SHP77 (cell line): ENCODE data around the gene CINP.
"Not testable (repeated sequence)": the region's sequence is repeated elsewhere in the genome, so short reads cannot be mapped to it uniquely, and the experiment has no call there.

ENCODE experiments used
- DNase-seq, 2 experiments: peaks; one replicate each; lab custom pipeline; 2025; lab: John Stamatoyannopoulos, UW

Gene CINP

DNA sequence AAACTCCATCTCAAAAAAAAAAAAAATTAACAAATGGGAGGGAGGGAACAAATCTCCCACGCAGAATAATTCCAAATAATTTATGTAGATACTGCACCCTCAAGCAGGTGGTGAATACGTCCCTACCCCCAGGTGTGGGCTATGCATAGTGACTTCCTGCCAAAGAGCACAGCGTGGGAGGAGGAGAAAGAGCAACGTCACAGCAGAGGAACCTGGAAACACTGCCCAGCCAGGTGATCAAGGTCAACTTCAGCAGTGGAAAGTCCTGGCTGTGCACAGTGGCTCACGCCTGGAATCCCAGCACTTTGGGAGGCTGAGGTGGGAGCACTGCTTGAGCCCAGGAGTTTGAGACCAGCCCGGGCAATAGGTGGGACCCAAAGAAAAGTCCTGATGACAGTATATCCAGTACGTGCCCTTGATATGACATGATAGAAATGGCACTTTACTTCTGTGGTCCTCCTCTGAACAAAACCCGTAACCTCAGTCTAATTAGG lies 9.5 kb downstream of the CINP start:
- no peak for DNase-seq

DNA sequence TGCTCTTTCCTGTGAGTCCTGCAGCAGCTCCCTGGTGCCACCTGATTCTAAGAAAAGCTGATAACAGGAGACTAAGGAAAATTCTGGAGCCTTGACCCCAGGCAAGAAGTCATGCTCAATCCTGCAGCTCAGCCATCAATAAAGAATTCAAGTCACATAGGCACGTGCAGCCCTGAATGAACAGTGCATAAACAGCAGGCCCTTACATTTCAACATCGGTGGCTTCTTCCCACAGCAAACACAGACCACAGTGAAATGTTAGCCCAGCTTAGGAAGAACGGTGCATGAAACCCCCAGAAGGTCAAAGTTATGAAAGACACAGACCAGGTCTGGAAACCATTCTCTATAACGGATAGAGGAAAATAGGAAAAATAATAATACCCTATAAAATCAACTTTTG lies 10.5 kb downstream of the CINP start:
- no peak for DNase-seq

DNA sequence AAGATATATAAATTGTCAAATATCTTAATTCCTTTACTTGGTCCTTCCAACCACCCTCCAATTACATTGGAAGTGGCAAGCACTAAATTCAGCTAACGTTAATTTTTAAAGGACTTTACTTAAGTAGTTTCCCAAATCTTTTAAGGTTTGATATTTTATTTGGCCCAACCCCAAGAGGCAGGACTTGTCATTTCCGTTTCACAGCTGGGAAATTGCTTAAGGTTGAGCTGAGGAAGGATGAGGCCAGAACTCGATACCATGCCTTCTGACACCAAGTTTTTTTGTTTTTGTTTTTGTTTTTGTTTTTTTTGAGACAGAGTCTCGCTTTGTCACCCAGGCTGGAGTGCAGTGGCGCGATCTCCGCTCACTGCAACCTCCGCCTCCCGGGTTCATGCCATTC lies 11.1 kb downstream of the CINP start:
- not testable (repeated sequence) for DNase-seq

DNA sequence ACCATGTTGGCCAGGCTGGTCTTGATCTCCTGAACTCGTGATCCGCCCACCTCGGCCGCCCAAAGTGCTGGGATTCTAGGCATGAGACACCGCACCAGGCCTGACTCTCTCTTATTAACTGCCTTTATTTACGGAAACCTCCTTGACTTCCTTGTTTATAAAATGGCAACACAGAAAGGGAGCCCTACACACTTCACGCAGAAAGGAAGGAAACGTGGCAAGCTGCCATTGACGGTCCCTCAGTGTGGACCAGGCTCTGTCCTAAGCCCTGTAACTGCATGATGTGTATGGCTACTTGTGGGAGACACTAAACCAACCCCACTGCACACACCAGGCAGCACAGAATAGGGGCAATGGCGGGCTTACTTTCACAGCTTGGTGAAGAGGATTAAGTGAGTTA lies 11.7 kb downstream of the CINP start:
- no peak for DNase-seq

DNA sequence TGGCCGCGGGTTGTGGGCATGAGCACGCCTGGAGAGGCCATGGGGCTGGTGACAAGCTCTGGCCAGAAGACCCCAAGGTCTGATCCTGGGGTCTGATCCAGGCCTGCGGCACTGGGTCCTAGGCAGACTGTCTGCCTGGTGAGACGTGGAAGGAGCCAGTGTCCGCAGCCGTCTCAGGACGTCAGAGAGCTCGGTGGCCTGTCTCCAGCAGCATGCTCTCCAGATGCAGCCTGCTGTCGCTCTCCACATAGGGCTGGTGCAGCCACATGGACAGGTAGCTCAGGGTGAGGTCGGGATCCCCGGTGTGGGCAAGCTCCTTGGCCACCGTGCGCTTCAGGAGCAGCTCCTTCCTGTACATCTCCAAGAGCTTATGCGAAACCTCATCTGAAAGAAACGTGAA lies 14.3 kb downstream of the CINP start:
- DNase-seq: no peak

DNA sequence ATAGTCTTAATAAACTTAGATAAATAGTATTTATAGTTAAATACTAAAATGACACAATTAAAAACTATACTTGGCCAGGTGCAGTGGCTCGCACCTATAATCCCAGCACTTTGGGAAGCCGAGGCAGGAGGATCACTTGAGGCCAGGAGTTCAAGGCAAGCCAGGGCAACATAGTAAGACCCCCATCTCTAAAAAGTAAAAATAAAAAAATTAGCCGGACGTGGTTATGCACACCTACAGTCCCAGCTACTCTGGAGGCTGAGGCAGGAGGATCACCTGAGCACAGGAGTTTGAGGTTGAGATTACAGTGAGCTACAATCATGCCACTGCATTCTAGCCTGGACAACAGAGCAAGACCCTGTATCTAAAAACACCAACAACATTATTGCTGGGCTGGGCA lies 16.0 kb downstream of the CINP start:
- DNase-seq: no peak

DNA sequence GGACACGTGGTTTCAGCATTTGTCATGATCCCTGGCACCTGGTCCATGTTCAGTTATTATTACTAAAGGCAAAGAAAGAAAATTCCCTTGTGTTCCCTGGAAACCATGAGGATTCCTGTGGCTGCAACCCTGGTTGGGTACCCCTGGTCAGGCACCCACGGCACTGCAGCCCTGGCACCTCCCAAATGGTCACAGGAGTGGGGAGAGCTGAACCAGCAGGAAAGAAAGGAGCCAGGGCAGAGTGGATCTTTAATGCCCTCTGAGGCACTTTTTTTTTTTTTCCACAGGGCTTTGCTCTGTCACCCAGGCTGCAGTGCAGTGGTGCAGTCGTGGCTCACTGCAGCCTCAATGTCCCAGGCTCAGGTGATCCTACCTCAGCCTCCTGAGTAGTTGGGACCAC lies 17.5 kb downstream of the CINP start:
- no peak for DNase-seq

DNA sequence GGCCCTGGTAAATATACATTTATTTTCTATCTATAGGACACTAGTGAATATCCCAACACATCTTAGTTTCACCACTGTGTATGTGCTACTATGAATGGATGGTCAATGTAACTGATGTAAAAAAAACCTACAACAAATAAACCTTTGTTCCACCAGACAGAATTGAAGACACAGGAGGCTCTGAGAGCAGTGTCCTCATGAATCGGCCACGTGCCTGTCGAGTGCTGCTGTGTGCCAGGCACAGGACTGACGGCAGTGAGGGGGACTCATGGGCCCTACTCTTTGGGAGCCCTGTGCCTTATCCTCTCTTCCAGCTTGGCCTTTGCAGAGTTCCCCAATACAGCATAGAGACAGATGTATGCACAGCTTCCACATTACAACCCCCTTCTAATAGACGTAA lies 18.2 kb downstream of the CINP start:
- DNase-seq: no peak

DNA sequence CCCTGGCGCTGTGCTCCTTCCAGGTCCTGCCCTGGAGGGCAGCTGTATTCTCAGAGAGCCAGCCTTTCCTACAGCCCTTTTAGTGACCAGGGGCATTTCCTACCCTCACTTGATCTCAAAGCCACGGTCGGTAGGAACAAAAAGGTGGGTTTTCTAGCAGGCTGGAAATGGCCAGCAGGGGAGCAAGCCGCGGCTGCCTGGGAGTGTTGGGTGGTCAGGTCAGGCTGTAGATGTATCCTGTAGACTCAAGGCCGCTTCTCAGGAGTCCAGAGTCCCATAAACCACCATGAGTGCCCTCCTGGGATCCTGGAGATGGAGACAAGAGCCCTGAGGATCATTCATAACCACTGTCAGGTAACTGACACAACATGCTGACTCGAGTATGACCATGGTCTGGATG lies 18.6 kb downstream of the CINP start:
- DNase-seq: no peak

DNA sequence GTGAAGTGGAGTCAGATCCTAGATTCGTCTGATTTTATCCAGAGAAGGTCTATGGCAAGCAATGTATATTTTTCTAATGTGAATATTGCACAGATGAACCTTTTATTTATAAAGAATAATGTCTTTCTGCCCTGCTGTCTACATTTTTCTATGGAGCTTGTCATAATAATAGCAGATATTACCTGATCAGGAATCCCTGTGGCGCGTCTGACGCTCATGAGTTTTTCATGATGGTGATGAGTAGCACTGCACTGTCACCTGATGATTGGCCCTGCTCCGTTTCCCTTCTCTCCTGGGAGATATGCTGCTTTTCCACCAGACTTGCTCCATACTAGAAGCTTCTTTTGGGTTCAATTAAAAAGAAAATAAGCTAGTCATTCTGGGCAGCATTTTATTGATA lies 20.5 kb downstream of the CINP start:
- DNase-seq: no peak

DNA sequence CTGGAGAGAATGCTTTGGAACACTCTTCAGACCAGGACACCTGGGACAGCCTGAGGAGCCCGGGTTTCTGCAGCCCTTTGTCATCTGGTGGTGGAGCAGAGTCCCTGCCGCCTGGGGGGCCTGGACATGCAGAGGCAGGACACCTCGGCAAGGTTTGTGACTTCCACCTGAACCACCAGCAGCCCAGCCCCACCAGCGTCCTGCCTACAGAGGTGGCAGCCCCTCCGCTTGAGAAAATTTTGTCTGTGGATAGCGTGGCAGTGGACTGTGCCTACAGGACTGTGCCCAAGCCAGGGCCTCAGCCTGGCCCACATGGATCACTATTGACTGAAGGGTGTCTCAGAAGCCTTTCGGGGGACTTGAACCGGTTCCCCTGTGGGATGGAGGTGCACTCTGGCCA lies 21.1 kb downstream of the CINP start:
- no peak for DNase-seq

DNA sequence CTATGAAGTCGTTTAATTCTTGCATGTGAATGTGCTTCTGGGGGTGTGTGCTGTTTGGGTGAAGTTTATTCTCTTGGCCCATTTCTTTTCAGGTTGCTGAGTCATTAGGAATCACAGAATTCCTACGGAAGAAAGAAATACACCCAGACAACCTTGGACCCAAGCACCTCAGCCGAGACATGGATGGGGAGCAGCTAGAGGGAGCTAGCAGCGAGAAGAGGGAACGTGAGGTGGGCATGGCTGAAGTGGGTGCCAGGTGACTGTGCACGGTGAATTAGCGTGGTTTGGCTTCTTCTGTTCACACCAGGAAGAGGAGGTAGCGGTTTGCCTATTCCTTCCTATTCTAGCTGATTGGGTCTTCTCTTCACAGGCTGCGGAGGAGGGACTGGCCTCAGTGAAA lies 24.0 kb downstream of the CINP start:
- no peak for DNase-seq

DNA sequence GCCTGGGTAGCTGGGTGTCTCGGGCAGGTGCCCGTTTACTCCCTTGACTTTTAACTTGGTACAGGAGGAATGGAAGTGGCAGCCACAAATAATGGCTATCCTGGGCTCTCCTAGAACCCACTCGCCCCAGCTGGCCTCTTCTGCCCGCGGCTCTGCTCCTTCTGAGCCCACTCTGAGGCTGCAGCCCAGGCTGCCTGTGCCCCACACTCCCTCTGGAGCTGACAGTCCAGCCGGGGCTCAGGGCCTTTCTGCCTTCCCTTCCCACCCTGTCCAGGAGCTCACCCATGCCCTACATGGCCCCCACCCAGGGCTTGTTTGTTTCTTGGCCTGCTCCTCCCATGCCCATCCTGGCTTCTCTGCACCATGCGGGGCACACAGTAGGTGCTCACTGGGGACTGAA lies 27.5 kb downstream of the CINP start:
- no peak for DNase-seq

DNA sequence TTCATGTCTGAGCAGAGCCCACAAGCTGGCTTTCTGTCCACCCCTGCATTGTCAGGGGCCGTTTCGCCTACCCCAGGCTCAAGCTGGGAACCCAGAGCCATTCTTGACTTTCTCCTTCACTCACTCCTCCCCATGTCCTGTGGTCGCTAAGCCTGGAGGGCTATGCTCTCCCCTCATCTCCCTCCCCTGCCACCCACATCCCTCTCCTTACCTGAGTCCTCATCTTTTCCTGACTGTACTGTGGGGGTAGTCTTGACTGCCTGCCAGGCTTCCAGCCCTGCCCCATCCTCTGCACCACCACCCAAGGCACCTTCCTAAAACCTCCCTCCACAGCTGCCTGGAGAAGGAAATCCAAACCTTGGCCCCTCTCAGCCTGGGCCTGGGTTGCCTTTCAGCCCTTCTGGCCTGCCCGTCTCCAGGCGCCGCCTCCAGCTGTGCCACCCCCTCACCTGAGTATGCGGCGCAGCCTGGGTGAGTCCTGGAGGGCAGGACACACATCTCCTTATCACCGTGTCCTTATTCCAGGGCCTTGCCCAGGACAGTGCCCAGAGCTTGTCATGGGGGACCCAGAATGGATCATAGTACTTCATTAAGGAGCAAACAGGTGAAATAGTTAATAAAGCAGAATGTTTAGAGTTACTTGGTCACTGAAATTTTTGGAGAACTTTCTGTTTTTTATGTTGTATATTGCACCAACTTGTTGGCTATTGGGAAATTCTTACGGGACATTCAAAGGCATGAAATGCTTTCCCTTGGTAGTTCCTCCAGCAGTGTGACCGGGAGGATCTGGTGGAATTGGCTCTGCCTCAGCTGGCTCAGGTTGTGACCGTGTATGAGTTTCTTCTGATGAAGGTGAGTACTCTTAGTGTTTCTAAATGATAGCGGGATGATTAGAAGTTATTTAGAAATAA lies 28.6 kb downstream of the CINP start:
- no peak for DNase-seq

DNA sequence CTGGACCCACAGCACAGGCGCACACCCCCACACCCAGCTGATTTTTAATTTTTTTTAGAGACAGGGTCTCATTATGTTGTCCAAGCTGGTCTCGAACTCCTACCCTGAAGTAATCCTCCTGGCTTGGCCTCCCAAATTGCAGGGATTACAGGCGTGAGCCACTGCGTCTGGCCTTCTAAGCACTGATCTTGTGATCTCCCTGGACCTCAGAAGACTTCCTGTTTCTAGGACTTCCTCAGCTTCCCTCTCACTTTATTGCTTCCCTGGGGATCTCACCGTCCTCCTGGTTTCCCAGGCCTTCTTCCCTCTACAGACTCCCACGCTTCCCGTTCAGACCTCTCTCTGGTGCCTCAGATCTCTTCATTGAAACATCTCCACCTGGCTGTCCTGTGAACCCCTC lies 29.3 kb downstream of the CINP start:
- DNase-seq: no peak

DNA sequence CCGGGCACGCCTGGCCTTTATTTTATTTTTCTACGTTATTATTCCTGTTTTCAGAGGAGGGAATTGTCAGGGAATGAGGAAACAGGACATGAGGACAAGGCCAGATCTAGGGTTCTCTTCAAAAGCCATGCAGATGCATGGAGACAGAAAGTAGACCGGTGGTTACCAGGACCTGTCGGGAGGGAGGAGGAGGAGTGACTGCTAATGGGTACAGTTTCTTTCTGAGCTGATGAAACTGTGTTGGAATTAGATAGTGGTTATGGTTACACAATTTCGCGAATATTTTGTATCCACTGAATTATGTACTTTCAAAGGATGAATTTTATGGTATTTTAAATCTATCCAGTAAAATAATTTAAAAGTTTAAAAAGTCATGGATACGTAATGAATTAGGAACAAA lies 31.9 kb downstream of the CINP start:
- DNase-seq: no peak

DNA sequence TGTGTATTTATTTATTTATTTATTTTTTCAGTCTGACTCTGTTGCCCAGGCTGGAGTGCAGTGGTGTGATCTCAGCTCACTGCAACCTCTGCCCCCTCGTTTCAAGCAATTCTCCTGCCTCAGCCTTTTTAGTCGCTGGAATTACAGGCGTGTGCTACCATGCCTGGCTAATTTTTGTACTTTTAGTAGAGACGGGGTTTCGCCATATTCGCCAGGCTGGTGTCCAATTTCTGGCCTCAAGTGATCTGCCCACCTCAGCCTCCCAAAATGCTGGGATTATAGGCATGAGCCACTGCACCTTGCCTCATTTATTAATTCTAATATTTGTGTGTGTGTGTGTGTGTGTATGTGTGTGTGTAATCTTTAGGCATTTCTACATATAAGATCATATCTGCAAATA lies 33.3 kb downstream of the CINP start:
- DNase-seq: not testable (repeated sequence)

DNA sequence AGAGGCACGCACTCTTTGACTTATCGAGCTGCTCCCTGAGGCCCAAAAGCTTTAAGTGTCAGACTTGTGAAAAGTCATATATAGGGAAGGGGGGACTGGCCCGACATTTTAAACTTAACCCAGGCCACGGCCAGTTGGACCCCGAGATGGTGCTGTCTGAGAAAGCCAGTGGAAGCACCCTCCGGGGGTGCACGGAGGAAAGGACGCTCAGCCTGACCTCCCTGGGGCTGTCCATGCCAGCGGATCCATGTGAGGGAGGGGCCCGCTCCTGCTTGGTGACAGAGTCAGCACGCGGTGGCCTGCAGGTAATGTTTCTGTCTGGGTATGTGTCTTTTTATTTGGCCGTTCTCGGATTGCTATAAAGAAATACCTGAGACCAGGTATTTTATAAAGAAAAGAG lies 36.1 kb downstream of the CINP start:
- DNase-seq: no peak

DNA sequence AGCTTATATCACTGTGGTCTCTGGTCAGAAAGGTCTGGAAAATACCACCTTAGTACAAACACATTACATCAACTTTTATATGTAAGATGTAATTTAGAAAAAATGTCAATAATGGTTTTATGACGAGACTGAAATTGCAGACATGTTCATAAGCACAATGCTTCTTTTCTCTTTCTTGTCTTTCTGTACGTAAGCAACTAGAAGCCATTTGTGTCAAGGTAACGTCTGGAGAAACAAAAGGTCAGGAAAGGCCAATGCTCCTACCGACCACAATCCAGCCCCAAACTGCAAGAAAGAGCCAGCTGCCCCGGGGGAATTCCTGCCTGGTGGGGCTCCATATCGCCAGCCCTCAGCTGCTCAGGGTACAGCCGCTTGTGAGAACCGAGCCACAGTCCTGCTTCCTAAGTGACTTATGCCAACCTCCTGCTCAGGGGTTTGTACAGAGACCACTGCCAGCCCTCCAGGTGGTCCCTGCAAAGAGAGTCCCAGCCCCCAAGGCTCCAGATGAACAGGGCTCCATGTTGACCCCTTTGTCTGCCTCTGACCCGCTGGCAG lies 36.8 kb downstream of the CINP start:
- DNase-seq: no peak

DNA sequence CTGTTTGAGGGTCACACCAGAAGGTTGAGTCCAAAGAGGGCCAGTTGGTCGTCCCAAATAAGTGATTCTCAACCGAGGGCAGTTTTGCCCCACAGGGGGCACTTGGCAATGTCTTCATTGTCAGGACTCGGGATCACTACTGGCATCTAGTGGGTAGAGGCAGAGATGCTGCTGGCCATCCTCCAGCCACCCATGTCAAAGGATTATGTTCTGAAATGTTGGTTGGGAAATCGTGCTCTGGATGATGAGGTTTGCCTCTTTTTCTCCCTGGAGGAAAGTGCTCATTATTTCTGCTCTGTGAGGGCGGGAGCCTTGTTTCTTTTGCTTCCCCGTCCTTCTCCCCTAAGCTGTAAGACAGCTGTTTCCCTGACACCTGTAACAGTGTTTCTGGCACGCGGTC lies 39.6 kb downstream of the CINP start:
- peak; percentile 22 to 27 for DNase-seq

DNA sequence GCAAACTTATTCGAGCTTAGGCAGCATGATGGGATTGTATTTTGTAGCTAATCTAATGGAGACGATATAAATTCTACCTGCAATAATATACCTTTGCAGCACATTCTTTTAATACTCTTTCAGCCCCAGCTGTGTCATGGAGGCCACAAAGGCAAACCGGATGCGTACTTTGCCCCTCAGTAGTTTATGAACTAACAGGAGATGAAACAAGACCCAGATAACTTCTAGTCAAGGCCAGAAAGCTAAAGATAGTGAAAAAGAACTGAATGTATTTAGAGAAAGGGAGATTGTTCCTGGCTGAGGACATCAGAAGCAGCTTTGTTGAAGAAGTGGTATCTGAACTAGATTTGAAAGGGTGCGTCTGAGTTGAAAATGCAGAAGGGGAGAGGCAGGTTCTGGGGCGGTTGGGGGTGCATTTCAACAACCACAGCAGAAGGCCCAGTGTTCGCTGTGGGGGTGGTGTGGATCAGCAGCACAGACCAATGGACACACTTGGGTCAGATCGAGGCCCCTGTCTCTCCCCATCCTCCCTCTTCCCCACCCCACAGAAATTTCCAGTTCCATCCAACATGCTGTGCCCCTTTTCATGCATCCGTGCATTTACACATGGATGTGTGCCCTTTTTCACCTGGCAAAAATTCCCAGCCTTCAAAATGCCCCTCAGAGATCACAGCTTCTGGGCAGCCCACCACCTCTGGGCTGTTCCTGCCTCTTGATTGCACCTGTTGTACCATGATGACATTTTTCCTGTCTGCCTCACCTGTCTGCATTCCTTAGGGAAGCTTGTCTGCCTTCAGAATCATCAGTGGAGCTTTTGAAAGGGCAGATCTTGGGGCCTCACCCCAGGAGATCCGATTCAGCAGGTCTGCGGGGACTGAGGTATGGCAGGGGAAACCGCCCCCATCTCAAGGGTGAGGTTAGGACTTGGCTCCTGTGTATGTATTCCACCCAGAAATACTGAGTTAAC lies 41.0 kb downstream of the CINP start:
- DNase-seq: no peak

DNA sequence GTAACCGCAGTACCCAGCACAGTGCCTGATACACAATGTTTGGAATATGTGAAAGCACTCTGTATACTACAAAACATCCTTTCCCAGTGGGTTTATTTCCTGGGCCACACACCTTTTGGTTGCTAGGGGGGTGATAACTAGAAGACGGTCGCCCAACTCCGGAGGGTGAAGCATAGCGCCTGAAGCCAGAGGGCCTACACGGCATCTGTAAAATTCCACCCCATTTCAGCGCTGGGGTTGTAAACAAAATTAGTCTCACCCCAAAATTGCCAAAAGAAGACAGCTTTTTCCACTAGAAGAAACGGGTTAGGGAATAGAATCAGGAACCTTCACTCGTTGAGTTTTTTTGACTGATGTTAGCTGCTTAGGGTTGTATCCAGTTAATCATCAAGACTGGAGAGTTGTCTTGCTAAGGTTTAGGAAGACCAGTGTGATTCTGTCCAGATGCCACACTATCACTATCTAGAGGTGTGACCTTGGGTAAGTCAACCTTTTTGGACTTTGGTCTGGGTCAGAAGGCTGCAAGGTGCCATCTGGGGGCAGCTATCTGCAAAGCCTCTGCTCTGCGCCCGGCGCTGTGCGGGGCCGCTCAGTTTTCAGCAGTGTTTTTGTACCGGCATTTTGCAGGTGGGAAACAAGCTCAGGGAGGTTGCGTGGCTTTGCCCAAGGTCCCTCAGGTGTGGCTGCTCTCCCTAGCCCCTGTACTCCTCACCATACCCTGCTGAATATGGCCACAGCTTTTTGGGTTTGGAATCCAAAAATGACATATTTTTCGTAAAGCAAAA lies 41.8 kb downstream of the CINP start:
- no peak for DNase-seq
